MM.1S (cell line): ENCODE measurements around the gene NRG2.

Experiments used
- DNase-seq: peaks from one replicate; pipeline ENCODE4 v3.0.0-alpha.2; 2015
- H2AFZ ChIP-seq: fragments of 300-600 bp; sonication (generic); 2 replicates; pipeline ENCODE4 v1.6.0; 2016; ENCODE audit warnings: antibody characterized with exemption, low read length
- H3F3A ChIP-seq: fragments of 300-600 bp; sonication (generic); 2 replicates; pipeline ENCODE4 v1.6.1; 2016; ENCODE audit warnings: mild to moderate bottlenecking, antibody characterized with exemption, low read length, moderate library complexity, mixed read lengths; ENCODE audit not compliant: insufficient read depth
- H3K27ac ChIP-seq: fragments of 300-600 bp; sonication (generic); 2 replicates; pipeline ENCODE4 v1.5.1; 2016; ENCODE audit warnings: mild to moderate bottlenecking, low read length
- H3K27me3 ChIP-seq: fragments of 300-600 bp; sonication (generic); replicated peaks from 2 replicates; pipeline ENCODE4 v1.6.0; 2016; ENCODE audit warnings: low read length; ENCODE audit not compliant: insufficient read depth
- H3K36me3 ChIP-seq: fragments of 300-600 bp; sonication (generic); replicated peaks from 2 replicates; pipeline ENCODE4 v1.6.1; 2016; ENCODE audit warnings: mild to moderate bottlenecking, low read length, mixed read lengths; ENCODE audit not compliant: insufficient read depth
- H3K4me1 ChIP-seq: fragments of 300-600 bp; sonication (generic); 2 replicates; pipeline ENCODE4 v1.6.1; 2016; ENCODE audit warnings: low read length, mixed read lengths
- H3K4me2 ChIP-seq: fragments of 300-600 bp; sonication (generic); 2 replicates; pipeline ENCODE4 v1.6.0; 2016; ENCODE audit warnings: low read depth, low read length
- H3K4me3 ChIP-seq: fragments of 300-600 bp; sonication (generic); 2 replicates; pipeline ENCODE4 v1.5.1; 2016; ENCODE audit warnings: low read length, mixed read lengths
- H3K79me2 ChIP-seq: fragments of 300-600 bp; sonication (generic); 2 replicates; pipeline ENCODE4 v1.6.1; 2016; ENCODE audit warnings: mixed run types, low read length, mixed read lengths
- H3K9ac ChIP-seq: fragments of 300-600 bp; sonication (generic); 2 replicates; pipeline ENCODE4 v1.6.1; 2016; ENCODE audit warnings: low read length, mixed read lengths
- H3K9me2 ChIP-seq: fragments of 300-600 bp; sonication (generic); replicated peaks from 2 replicates; pipeline ENCODE4 v1.6.1; 2016; ENCODE audit warnings: mild to moderate bottlenecking, low read length, mixed read lengths; ENCODE audit not compliant: insufficient read depth
- H3K9me3 ChIP-seq: fragments of 300-600 bp; sonication (generic); replicated peaks from 2 replicates; pipeline ENCODE4 v1.6.1; 2016; ENCODE audit warnings: mild to moderate bottlenecking, low read length, mixed read lengths; ENCODE audit not compliant: insufficient read depth
- H4K20me1 ChIP-seq: fragments of 300-600 bp; sonication (generic); 2 replicates; pipeline ENCODE4 v1.6.1; 2016; ENCODE audit warnings: mild to moderate bottlenecking, low read length, moderate library complexity, mixed read lengths; ENCODE audit not compliant: insufficient read depth
- EZH2 ChIP-seq: fragments of 300-600 bp; sonication (generic); optimal IDR thresholded peaks from 2 replicates; pipeline ENCODE3; 2017; ENCODE audit warnings: low read depth, mild to moderate bottlenecking, antibody characterized with exemption, low read length, mixed read lengths
- EZH2phosphoT487 ChIP-seq: fragments of 300-600 bp; sonication (generic); IDR thresholded peaks from 2 replicates; pipeline ENCODE4 v1.6.1; 2018; ENCODE audit warnings: antibody characterized with exemption, low read length
- TF ChIP-seq, protein P1 (sequence below): fragments of 300-600 bp; sonication (generic); IDR thresholded peaks from 2 replicates; pipeline ENCODE4 v1.5.1; 2016; ENCODE audit warnings: antibody characterized with exemption, low read length, mixed read lengths

NRG2 gene

DNA sequence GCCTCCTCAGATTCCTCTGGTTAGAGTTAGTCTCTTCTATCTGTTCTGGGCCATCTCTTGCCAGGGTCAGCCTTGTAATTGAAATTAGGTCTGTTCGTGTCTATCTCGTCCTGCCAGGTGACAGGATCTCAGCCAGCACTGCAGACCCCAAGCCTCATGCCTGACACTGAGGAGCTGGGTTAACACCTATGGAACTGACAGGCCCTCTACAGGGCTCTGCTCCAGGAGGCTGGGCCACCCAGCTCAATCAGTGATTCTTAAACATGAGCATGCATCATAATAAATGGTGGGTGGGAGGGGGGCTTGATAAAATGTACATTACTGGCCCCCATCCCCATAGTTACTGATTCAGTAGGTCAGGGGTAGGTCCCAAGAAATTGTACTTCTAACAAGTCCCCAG lies 144.1 kb downstream of the NRG2 start:
- Histone ChIP-seq H3K9me2 (no peaks in the 10 kb centered on the region), H3F3A (no peaks in the 10 kb centered on the region), H3K4me1 (no peaks in the 10 kb centered on the region), H3K36me3 (no peaks in the 10 kb centered on the region), H3K4me3 (no peak overlapping the region), H3K9ac (no peak overlapping the region), H3K27ac (no peak overlapping the region), H3K9me3 (no peaks in the 10 kb centered on the region), H3K79me2 (no peaks in the 10 kb centered on the region), H2AFZ (no peak overlapping the region), H3K27me3 (peaks cover 18% of the 10 kb centered on the region), H3K4me2 (no peak overlapping the region), H4K20me1 (no peaks in the 10 kb centered on the region)
- TF ChIP-seq EZH2phosphoT487 (no peak), EZH2 (no peak)
- TF ChIP-seq, protein P1, sequence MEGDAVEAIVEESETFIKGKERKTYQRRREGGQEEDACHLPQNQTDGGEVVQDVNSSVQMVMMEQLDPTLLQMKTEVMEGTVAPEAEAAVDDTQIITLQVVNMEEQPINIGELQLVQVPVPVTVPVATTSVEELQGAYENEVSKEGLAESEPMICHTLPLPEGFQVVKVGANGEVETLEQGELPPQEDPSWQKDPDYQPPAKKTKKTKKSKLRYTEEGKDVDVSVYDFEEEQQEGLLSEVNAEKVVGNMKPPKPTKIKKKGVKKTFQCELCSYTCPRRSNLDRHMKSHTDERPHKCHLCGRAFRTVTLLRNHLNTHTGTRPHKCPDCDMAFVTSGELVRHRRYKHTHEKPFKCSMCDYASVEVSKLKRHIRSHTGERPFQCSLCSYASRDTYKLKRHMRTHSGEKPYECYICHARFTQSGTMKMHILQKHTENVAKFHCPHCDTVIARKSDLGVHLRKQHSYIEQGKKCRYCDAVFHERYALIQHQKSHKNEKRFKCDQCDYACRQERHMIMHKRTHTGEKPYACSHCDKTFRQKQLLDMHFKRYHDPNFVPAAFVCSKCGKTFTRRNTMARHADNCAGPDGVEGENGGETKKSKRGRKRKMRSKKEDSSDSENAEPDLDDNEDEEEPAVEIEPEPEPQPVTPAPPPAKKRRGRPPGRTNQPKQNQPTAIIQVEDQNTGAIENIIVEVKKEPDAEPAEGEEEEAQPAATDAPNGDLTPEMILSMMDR, result no peak
- DNase-seq, result no peak

DNA sequence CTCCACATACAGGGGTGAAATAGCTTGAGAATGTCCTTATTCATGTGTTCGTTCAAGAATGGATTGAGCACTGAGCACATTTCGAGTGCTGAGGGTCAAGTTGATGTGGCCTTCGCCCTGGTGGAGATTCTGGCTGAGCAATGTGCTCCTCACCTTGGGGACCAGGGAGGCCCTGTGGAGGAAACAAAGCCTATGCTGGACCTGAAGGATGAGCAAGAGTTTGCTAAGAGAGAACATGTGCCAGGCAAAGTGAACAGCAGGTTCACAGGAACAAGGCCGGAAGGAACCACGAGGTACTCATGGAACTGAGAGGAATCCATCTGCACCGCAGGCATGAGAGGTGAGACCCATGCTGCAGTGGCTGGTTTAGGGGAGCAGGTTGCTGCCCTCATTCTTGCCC lies 145.1 kb downstream of the NRG2 start:
- Histone ChIP-seq H3K27me3 (peaks cover 9% of the 10 kb centered on the region), H2AFZ (no peak overlapping the region), H3K9ac (no peak overlapping the region), H3K4me1 (no peaks in the 10 kb centered on the region), H3K4me3 (no peak overlapping the region), H3K36me3 (no peaks in the 10 kb centered on the region), H3K9me3 (no peaks in the 10 kb centered on the region), H3K4me2 (no peak overlapping the region), H3K79me2 (no peaks in the 10 kb centered on the region), H4K20me1 (no peaks in the 10 kb centered on the region), H3K27ac (no peak overlapping the region), H3K9me2 (no peaks in the 10 kb centered on the region), H3F3A (no peaks in the 10 kb centered on the region)
- DNase-seq, result no peak
- no peak for TF ChIP-seq EZH2phosphoT487
- TF ChIP-seq, protein P1, result no peak
- TF ChIP-seq EZH2, result no peak

DNA sequence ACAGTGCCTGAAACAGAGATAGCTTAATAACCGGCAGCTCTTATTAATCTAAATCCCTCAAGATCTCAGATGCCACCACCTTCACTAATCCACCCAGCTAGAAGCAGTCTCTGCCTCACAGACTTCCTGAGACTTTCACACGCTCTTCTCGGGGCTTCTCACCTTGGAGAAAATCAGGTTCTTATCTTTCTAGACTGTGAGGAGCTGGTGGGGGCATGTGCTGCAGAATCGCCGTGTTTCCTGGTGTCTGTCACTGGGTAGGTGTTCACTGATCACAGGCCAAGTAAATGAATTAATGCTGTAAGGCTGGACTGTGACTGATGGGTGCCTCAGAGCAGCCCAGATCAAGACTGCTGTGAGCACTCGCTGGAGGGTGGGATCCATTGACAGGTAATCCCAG lies 145.8 kb downstream of the NRG2 start:
- TF ChIP-seq EZH2phosphoT487 (no peak), EZH2 (no peak)
- TF ChIP-seq, protein P1, result no peak
- peaks cover 3% of the 10 kb centered on the region; the same call in 1 of the 2 replicates for H3K27me3 ChIP-seq

More for the DNA sequence above, 145.8 kb downstream of the NRG2 start:
- Histone ChIP-seq H3K36me3 (no peaks in the 10 kb centered on the region), H3K4me2 (no peak overlapping the region), H3K27ac (no peak overlapping the region), H3K4me1 (no peaks in the 10 kb centered on the region), H2AFZ (no peak overlapping the region), H3K9me3 (no peaks in the 10 kb centered on the region), H4K20me1 (no peaks in the 10 kb centered on the region), H3K4me3 (no peak overlapping the region), H3K79me2 (no peaks in the 10 kb centered on the region), H3F3A (no peaks in the 10 kb centered on the region), H3K9me2 (no peaks in the 10 kb centered on the region), H3K9ac (no peak overlapping the region)
- no peak for DNase-seq
